H4 (cell line): Measurements from ENCODE around the gene CUX1. TPM values are rescaled to one million over a fixed set of nuclear protein-coding genes. Genes with fewer than 3 reads are reported as not detected.

ENCODE experiments used
- DNase-seq: peaks from one replicate; pipeline ENCODE4 v3.0.0-alpha.2; 2015; ENCODE audit warnings: low spot score
- total RNA-seq: library from RNA; depleted of rRNA; stranded (reverse); fragments of >200 nt; shearing (Covaris generic); gene quantifications from 2 replicates; pipeline ENCODE4 v1.2.3, GENCODE V29; 2014

CUX1 gene
- total RNA-seq, 1 experiment from 2014 or later: 20.1 TPM

GRCh38 chr7:102268635-102269034 lies 451.2 kb downstream of the CUX1 start:
- no peak for DNase-seq

- DNase-seq: no peak
Measured at GRCh38 chr7:102270178-102270887, 452.9 kb downstream of the CUX1 start.

GRCh38 chr7:102271158-102271798 lies 453.9 kb downstream of the CUX1 start:
- DNase-seq: no peak

GRCh38 chr7:102272075-102272916 lies 454.9 kb downstream of the CUX1 start:
- peak; percentile 75 for DNase-seq

GRCh38 chr7:102272917-102273748 lies 455.7 kb downstream of the CUX1 start:
- no peak for DNase-seq

- peak; percentile 93 for DNase-seq
Measured at GRCh38 chr7:102273749-102274712, 456.6 kb downstream of the CUX1 start.

GRCh38 chr7:102275123-102275703 lies 457.8 kb downstream of the CUX1 start:
- DNase-seq: no peak

- DNase-seq: no peak
Measured at GRCh38 chr7:102277901-102278300, 460.5 kb downstream of the CUX1 start.

- peak; percentile 51 for DNase-seq
Measured at GRCh38 chr7:102279537-102280400, 462.3 kb downstream of the CUX1 start.

GRCh38 chr7:102280521-102280920 lies 463.1 kb downstream of the CUX1 start:
- DNase-seq: no peak

- no peak for DNase-seq
Measured at GRCh38 chr7:102281785-102282184, 464.4 kb downstream of the CUX1 start.

GRCh38 chr7:102282465-102283362 lies 465.3 kb downstream of the CUX1 start:
- DNase-seq: no peak

- no peak for DNase-seq
Measured at GRCh38 chr7:102283477-102284189, 466.2 kb downstream of the CUX1 start.

GRCh38 chr7:102284399-102284798 lies 467.0 kb downstream of the CUX1 start:
- no peak for DNase-seq

- DNase-seq: no peak
Measured at GRCh38 chr7:102284891-102285539, 467.6 kb downstream of the CUX1 start.

GRCh38 chr7:102285540-102286236 lies 468.3 kb downstream of the CUX1 start:
- DNase-seq: no peak
